ENCODE measurements around the gene SLC5A12. TPM values are rescaled to one million over a fixed set of nuclear protein-coding genes. Genes with fewer than 3 reads are reported as not detected.
"Not testable (repeated sequence)": the region's sequence is repeated elsewhere in the genome, so short reads cannot be mapped to it uniquely, and the experiment has no call there.

The SLC5A12 gene
- total RNA-seq, 1 donor from 2014 or later, result 0.41 TPM

GRCh38 chr11:26662916-26663315 lies 58.9 kb downstream of the SLC5A12 start:
- DNase-seq (ENCODE audit: low spot score in 2 of 2) (no peak), FAIRE-seq (no peak)

- DNase-seq (ENCODE audit: low spot score in 2 of 2), result no peak
- FAIRE-seq, result no peak
These were observed 66.6 kb downstream of the SLC5A12 start for GRCh38 chr11:26655287-26655686.

GRCh38 chr11:26651916-26652315 lies 69.9 kb downstream of the SLC5A12 start:
- DNase-seq (ENCODE audit: low spot score in 2 of 2), result no peak
- no peak for FAIRE-seq

GRCh38 chr11:26649884-26650283 lies 72.0 kb downstream of the SLC5A12 start:
- peak in 1 of 2 donors; percentile 14 for DNase-seq (ENCODE audit: low spot score in 2 of 2)
- no peak for FAIRE-seq

GRCh38 chr11:26643314-26643713 lies 78.5 kb downstream of the SLC5A12 start:
- DNase-seq (ENCODE audit: low spot score in 2 of 2); FAIRE-seq: not testable (repeated sequence)

GRCh38 chr11:26632691-26633159 lies 89.1 kb downstream of the SLC5A12 start:
- DNase-seq (ENCODE audit: low spot score in 2 of 2), result no peak
- FAIRE-seq, result no peak

- FAIRE-seq (no peak), DNase-seq (ENCODE audit: low spot score in 2 of 2) (no peak)
These were observed 95.5 kb downstream of the SLC5A12 start for GRCh38 chr11:26626346-26626745.

- DNase-seq (ENCODE audit: low spot score in 2 of 2) (no peak), FAIRE-seq (no peak)
These were observed 98.7 kb downstream of the SLC5A12 start for GRCh38 chr11:26623076-26623659.

- FAIRE-seq (no peak), DNase-seq (ENCODE audit: low spot score in 2 of 2) (no peak)
These were observed 99.7 kb downstream of the SLC5A12 start for GRCh38 chr11:26622181-26622580.

- no peak for DNase-seq (ENCODE audit: low spot score in 2 of 2)
- no peak for FAIRE-seq
These were observed 100.7 kb downstream of the SLC5A12 start for GRCh38 chr11:26621132-26621531.

GRCh38 chr11:26620282-26621045 lies 101.4 kb downstream of the SLC5A12 start:
- FAIRE-seq (peak; percentile 74), DNase-seq (ENCODE audit: low spot score in 2 of 2) (no peak)

GRCh38 chr11:26618441-26618840 lies 103.4 kb downstream of the SLC5A12 start:
- DNase-seq (ENCODE audit: low spot score in 2 of 2) (no peak), FAIRE-seq (no peak)

Other genes with a start within 250 kb of the SLC5A12 start
- gene MUC15, start 149.8 kb downstream of the SLC5A12 start, total RNA-seq, result not detected